Fibroblast of the aortic adventitia (primary cell): ENCODE data around the gene TNFAIP8L1. TPM values are rescaled to one million over a fixed set of nuclear protein-coding genes. Genes with fewer than 3 reads are reported as not detected.

Source experiments
- DNase-seq: peaks from one replicate; pipeline ENCODE4 v3.0.0-alpha.2; 2010; ENCODE audit warnings: low read depth
- H3K4me3 ChIP-seq: 2 replicates; pipeline ENCODE4 v1.5.1; 2011; ENCODE audit warnings: low read depth, mild to moderate bottlenecking, control low read depth, low read length, moderate library complexity
- CTCF ChIP-seq: IDR thresholded peaks from 2 replicates; pipeline ENCODE4 v1.5.1; 2011; ENCODE audit warnings: mild to moderate bottlenecking, low read length, control low read depth, inconsistent platforms; ENCODE audit not compliant: insufficient read depth
- total RNA-seq: library from RNA; depleted of rRNA; stranded (reverse); fragments of >200 nt; gene quantifications from 2 replicates; pipeline ENCODE4 v1.2.3, GENCODE V29; 2012; ENCODE audit warnings: low replicate concordance

The TNFAIP8L1 gene
- total RNA-seq, 1 donor: 2.3 TPM

- DNase-seq: no peak
- H3K4me3 ChIP-seq: no peak overlapping the region
Observed at GRCh38 chr19:4686700-4687099, 47.4 kb downstream of the TNFAIP8L1 start.

GRCh38 chr19:4687396-4687795, 48.1 kb downstream of the TNFAIP8L1 start:
- no peak for TF ChIP-seq CTCF
- no peak for DNase-seq
- H3K4me3 ChIP-seq: no peak overlapping the region

More at GRCh38 chr19:4686700-4687099, 47.4 kb downstream of the TNFAIP8L1 start:
- TF ChIP-seq CTCF: no peak

DNA sequence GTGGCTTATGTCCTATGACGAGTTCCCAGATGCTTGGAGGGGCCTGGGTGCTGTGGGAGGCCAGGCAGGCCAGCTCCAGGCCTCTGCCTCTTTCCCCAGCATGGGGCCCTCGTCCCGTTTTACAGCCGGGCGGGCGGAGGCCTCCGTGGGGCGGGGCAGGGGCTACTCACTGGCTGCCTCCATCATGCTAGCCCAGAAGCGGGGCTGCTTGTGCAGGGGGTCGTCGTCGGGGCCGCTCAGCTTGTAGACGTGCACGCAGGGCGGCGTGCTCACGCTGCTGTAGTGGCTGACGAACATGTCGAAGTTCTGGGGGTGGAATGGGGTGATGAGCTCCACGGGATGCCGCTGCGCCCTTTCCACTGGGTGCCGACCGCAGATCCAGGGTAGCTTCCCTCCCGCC, 49.3 kb downstream of the TNFAIP8L1 start:
- no peak overlapping the region for H3K4me3 ChIP-seq
- TF ChIP-seq CTCF: no peak
- DNase-seq: no peak

GRCh38 chr19:4689403-4689802, 50.1 kb downstream of the TNFAIP8L1 start:
- no peak overlapping the region for H3K4me3 ChIP-seq
- DNase-seq: no peak
- TF ChIP-seq CTCF: no peak

GRCh38 chr19:4690361-4690760, 51.0 kb downstream of the TNFAIP8L1 start:
- DNase-seq: no peak
- no peak for TF ChIP-seq CTCF
- H3K4me3 ChIP-seq: no peak overlapping the region

DNA sequence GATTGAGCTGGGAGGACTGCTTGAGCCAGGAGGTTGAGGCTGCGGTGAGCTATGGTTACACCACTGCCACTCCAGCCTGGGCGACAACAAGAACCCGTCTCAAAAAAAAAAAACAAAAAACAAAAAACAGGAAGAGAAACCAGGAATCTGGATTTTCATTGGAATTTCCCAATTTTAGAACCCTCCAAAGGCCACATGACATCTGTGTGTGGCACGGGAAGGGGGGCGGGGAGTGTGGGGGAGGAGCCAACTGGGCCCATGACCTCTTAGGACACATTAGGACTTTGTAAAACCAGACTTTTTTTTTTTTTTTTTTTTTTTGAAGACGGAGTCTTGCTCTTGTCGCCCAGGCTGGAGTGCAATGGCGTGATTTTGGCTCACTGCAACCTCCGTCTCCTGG, 52.1 kb downstream of the TNFAIP8L1 start:
- no peak for TF ChIP-seq CTCF
- no peak overlapping the region for H3K4me3 ChIP-seq
- no peak for DNase-seq
